ENCODE results near the gene UQCR11.

Gene UQCR11

DNA sequence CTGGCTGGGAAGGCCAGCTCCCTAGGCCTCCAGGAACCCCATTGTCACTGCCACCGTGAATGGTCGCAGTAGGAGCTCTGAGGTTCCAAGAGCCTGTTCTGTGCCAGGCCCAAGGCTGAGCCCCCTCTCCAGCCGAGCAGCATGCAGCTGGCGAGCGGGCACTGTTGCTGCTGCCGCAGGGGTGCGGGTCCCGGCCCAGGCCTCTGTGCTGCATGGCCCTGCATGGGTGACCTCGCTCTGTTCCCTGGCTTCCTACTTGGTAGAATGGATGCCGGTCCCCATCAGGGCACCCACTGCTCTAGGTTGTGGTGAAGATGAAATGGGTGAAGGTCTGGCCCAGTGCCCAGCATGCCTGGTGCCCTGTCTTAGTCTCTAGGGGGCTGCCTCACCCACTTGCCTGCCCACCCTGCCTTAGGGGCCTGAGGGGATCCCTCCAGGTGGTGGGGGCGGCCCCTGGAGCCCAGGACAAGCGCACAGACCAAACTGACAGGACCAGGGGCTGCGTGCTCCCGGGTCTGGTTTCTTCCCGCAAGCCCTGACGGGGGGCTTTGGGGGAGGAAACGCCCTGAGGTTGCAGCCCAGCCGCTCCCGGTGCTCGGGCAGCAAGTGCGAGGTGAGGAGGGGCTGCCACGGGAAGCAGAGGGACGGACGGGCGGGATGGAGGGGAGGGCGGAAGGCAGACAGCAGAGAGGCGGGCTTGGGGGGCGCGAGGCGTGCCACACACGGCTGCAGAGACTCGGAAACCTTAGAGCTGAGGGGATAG lies 8.7 kb upstream of the UQCR11 start:
- DNase-seq, result no peak

DNA sequence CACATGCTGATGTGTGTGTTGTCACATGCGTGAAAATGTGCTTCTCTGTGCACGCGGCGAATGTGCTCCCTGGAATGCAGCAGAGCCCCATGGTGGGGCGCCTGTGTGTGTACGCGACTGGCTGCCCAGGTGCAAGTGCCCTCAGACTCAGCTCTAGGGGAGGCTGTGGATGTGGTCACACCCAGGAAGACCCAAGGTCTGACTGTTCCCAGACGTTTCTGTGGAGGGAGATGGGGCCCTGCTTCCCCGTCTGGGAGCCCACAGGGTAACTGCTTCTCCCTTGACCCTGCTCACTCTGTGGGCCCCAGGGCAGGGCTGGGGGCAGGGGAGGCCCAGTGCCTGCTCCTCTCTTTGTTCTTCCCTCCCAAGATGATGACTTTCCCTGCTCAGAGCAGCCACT lies 7.9 kb upstream of the UQCR11 start:
- no peak for DNase-seq

DNA sequence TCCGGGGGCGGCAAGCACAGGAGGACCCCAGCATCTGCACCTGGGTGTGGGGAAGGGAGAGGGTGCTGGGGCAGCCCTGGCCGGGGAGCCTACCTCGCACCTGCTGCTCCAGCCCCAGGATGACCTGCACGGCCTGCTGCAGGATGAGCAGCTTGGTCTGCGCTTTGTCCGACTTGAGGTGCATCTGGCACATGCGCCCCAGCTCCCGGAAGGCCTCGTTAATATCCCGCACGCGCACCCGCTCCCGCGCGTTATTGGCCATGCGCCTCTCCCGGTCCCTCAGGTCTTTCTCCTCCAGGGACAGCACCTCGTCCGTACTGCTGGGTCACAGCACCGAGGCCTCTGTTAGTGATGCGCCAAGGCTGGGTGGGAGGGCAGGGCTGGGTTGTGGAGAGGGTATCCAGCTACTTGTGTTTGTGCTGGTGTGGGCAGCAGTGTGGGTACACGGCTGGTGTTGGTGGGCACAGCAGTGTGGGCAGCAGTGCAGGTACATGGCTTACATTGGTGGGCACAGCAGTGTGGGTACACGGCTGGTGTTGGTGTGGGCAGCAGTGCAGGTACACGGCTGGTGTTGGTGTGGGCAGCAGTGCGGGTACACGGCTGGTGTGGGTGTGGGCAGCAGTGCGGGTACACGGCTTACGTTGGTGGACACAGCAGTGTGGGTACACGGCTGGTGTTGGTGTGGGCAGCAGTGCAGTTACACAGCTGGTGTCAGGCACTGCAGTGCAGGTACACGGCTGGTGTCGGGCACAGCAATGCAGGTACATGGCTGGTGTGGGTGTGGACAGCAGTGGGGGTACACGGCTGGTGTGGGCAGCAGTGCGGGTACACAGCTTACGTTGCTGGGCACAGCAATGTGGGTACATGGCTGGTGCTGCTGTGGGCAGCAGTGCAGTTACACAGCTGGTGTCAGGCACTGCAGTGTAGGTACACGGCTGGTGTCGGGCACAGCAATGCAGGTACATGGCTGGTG lies 7.1 kb upstream of the UQCR11 start:
- DNase-seq, result no peak

DNA sequence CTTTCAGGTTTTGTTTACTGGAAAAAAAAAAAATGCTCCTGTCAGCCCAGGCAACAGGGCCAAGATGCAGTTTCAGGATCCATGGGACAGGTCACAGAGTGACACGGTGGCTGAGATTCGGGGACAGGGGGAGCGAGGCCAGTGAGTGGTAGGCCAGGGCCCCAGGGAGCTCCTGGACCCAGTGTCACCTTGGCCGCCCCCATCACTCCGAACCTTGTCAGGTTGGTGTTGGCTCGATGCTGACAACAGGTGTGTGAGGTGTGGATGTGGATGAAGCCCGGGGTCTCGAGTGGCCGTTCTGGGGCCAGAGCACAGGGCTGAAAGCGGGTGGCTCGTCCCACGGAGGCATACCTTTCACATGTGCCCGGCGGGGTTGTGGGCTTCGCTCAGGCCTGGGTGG lies 6.1 kb upstream of the UQCR11 start:
- no peak for DNase-seq

DNA sequence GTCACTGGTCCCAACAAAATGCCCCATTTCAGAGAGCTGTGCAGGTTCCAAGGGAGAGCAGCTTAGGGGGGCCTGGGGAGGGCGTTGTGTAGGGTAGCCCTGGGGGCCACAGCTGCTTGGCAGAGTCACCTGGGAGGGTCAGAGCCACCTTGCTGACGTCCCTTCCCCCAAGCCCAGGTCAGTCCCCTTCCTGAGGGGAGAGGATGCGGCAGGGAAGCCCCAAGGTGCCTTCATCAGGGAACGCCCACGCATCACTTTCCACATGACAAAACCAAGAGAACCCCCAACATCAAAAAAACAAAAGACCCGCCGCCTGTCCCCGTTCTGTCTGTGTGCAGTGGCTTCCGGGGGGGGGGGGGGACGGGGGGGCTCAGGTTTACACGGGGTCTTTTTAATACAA lies 5.3 kb upstream of the UQCR11 start:
- DNase-seq, result no peak

DNA sequence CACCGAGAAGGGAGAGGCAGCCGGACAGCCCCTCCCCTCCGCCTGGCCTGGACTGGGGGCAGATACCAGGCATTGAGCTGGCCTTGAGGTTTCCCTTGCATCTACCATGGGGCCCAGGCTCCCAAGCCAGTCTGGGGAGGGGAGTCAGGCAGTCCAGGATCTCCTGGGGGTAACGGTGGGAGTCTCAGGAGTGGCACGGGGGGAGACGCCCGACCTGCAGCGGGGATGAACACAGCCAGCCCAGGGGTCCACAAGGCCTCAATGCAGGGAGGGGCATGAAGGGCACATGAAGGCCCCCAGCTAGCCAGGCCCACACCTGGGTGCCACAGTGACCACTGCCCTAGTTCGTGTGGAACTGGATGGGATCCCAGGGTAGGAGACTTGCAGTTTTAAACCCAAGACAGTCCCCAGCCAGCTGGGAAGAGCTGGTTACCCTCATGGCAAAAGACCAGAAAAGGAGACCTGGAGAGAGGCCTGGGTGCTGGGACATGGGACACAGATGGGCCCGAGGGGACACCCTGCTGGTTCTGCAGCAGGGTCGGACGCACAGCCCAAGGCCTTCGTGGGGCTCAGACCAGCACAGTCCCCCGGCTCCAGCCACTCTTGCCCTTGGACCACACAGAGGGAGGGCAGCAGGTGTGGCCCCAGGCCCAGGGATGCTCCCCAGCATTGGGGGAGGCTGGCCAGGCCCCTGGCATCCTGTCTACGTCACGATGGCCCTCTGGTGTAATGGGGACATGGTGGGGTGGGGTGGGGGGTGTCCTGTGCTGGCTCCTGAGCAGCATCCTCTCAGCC lies 4.6 kb upstream of the UQCR11 start:
- no peak for DNase-seq

DNA sequence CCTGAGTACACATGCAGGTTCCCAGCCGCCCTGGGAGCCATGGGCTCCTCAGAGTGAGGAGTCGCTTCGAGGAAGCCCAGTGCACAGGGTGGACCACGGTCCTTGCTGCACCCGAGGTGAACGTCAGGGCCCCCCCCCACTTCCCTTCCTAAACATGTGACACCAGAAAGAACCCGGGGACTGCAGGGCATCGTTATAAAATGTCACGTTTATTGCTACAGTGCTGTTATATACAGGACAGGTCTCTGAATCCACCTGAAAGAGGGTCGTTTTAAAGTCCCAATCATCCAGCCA lies 3.8 kb upstream of the UQCR11 start:
- DNase-seq, result no peak

DNA sequence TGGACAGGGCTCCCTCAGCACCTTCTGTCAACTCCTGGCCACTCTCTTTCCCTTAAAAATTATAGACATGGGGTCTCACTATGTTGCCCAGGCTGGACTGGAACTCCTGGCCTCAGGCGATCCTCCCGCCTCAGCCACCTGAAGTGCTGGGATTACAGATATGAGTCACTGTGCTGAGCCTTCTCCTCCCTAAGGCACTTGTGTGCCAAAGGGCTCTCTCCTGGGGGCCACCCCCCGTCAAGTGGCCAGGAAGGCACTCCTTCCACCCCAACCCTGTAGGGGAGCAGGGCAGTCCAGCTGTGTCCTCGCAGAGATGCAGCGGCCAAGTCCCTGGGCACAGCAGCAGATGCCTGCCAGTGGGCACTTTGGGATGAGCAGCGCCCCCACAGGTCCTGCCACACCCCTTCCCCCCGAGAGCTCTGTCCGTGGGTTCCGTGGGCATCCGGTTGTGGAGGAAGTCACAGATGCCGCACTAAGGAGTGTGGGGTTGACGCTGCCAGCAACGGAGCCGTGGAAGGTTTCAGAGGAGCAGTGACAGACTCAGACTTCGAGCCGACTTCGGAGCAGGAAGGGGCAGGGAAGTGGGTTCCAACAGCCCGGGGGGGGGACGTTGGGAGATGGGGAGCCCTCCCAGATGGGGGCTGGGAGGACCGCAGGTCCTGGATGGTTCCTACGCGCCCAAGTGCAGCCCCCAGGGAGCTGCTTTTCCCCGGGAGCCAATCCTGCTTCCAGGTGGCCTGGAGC lies 3.3 kb upstream of the UQCR11 start:
- no peak for DNase-seq

DNA sequence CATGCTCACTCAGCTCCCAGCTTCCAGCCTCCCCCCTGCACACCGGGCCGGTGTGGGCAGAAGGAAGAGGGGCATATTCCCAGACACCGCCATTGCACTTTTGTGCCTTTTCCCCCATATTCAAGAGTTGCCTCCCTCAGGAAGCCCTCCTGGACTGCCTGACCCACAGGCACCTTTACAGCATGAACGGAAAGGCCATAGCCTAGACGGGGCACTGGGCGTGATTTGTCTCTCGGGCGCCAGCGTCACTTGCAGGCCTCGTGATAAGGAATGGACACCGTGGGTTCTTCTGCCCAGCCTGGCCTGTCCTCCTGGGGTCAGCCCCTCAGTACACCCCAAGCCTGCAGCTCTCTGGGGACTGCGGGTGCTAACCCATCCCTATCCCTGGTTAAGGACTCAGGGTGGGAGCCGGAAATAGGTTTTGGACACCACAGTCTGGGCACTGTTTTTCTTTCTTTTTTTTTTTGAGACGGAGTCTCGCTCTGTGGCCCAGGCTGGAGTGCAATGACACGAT lies 933 bp upstream of the UQCR11 start:
- no peak for DNase-seq

DNA sequence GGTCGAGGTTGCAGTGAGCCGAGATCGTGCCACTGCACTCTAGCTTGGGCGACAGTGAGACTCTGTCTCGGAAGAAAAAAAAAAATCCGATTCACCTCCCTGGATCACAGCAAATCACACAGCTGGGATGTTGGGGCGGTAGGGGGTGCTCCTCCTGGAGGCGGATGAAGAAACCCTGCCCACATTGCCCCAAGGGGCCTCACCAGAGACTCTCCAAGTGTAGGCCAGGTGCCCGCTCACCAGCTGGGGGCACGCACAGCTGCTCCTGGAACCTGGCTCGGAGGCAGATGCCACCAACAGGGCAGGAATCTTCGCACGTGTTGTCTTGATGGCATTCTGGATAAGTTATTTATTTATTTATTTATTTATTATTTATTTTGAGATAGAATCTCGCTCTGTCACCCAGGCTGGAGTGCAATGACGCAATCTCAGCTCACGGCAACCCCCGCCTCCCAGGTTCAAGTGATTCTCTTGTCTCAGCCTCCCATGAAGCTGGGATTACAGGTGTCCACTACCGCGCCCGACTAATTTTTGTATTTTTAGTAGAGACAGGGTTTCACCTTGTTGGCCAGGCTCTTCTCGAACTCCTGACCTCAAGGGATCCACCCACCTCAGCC lies 3.1 kb downstream of the UQCR11 start:
- DNase-seq, result no peak

DNA sequence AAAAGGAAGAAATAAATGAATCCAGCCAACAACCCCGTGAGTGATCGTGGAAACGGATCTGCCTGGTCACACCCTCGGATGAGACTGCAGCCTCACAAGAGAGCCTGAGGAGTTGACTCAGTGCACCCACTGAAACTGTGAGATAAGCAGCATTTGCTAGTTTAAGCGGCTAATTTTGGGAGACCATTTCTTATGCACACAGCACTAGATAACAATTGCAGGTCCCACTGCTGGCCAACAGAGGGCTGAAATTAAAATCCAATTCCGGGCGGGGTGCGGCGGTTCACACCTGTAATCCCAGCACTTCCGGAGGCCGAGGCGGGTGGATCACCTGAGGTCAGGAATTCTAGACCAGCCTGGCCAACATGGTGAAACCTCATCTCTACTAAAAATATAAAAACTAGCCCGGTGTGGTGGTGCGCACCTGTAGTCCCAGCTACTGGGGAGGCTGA lies 3.6 kb downstream of the UQCR11 start:
- no peak for DNase-seq

DNA sequence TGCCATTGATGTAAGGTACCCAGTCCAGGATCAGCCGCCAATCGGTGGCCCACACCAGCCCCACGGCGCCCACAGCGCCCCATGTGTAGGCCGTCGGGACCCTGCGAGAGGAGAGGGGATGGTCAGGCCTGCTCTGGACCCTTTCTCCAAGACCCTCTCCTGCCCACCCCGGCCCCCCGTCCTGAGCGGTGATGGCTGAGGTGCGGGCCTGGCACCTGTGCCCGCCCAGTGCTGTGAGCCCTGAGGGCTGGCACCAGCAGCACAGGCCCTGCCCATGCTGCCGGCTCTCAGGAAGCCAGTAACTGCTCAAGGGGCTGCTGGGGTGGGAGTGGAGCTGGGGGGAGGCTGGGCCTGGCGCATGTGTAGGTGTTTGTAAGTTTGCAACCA lies 5.8 kb downstream of the UQCR11 start:
- DNase-seq, result no peak

DNA sequence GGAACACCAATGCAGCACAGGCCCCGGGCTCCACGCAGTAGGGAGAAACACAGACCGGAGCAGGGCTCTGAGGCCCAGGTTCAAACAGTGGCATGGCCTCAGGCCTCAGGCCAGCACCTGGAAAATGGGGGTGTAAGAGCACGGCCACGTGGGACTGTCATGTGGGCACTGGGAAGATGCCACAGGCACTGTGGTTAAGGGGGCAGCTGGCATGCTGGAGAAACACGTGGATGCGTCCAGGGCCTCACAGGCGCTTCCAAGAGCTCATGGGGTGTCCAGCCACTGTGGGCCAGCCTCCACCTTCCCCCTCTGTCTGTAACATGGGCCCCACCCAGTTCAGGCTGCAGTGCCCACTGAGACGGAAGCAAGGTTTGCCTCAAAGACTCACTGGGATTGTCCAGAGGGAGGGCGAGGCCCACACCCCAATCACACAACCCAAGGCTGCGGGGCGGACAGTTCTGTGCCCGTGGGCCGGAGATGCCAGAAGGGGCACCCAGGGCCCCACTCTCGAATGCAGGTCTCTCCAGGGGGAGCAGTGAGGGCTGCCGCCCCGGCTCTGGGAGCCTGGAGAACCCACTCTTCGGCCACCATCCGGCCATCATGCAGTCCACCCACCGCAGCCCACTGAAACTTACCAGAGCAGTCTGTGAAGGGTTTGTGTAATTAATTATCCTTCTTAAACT lies 6.3 kb downstream of the UQCR11 start:
- no peak for DNase-seq

DNA sequence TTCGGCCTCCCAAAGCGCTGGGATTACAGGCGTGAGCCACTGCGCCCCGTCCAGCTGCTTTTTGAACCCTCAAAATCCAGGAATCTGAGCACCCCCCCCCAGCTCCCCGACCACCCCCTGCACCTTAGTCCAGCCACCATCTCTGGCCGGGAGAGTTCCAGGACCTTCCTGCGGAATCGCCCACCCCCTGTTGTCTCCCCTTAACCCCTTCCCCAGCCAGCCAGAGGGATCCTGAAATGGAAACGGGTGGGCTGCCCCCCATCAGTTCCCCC lies 11.8 kb downstream of the UQCR11 start:
- DNase-seq, result no peak

DNA sequence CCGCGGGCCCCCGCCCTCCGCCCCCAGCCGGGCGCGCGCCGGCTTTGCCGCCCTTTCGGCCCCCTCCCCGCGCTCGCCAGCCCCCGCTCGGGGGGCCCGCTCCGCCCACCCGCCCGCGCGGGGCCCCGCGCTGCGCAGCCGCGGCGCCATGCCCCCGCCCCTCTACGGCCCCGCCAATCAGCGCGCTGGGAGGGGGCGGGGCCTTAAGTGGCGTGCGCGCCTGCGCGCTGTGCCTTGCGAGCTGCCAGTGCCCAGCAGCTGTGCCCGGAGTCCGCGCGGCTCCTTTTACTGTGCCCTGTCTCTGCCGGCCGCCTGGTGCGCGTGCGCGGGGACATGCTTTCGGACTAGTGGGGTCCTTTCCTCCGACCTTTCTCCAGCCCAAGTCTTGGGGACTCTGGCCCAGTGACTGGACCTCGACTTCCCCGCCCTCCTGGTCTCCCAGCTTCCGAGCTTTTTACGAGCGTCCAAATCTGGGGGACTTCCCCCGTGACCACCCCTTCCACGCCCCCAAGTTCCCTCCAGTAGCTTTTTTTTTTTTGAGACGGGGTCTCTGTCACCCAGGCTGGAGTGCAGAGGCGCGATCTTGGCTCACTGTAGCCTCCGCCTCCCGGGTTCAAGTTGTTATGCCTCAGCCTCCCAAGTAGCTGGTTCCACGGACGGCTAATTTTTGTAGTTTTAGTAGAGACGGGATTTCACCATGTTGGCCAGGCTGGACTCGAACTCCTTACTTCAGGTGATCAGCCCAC lies 12.3 kb downstream of the UQCR11 start, which contains the start of gene MBD3:
Gene MBD3, minus strand, starts transcription at position 111 of the 746 bp plus-strand sequence. CDS start 234 bp downstream, outside the sequence.
- DNase-seq, result peak; percentile 78

DNA sequence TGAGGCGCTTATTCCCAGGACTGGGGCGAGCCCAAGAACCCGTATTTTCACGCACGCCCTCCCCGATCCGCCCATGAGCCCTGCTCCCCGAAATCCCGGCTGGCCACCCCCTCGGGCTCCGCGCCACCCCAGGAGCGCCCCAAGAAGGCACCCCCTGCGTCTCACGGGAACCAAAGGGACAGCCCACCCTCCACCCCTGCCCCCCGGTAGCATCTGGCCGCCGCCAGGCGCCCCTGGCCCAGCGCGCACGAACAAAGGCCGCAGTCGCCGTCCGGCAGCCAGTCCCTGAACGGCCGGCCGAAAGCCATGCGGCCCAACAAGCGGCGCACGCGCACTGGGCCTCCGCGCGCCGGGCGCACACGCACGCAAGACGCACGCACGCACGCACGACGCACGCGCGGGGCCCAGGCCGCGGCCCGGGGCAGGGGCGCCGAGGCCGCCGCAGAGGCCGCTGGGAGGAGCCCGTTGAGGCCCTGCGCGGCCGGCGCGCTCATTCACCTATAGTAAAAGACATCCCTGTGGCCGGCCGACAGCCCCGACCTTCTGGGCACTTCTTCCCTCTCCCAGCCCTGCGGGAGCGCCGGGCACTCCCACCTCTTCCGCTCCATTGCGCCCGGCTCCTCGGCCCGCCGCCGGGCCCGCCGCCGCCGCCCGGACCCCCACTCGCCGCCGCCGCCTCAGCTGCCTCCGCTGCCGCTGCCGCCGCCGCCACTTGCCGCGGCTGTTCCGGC lies 13.1 kb downstream of the UQCR11 start:
- peak; percentile 61 for DNase-seq

DNA sequence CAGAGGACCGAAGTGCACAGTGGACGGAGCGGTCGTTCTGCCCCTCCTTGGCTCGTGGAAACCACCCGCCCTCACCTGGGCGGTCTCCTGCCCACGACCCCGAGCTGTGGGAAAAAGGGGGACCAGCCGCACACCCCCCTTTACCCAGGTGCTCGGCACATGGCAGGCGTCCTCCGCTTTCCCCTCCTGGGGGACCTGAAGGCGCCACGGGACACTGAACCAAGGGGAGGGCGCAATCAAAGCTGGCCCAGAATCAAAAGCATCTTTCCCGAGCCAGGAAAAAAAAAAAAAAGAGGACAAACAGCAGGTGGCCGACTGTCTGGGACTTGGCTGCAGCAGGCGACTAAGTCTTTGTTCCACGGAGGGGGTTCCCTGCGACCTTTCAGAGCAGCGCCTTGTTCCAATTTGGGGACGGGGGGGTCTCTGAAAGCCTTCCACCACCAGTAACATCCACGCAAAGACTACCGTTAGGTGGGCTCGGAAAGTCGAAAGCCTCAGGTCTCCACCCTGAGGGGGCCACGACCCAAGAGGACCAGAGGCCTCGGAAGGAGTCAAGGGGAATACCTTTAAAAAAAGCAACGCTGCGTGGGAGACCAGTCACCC lies 13.7 kb downstream of the UQCR11 start:
- peak; percentile 22 for DNase-seq

DNA sequence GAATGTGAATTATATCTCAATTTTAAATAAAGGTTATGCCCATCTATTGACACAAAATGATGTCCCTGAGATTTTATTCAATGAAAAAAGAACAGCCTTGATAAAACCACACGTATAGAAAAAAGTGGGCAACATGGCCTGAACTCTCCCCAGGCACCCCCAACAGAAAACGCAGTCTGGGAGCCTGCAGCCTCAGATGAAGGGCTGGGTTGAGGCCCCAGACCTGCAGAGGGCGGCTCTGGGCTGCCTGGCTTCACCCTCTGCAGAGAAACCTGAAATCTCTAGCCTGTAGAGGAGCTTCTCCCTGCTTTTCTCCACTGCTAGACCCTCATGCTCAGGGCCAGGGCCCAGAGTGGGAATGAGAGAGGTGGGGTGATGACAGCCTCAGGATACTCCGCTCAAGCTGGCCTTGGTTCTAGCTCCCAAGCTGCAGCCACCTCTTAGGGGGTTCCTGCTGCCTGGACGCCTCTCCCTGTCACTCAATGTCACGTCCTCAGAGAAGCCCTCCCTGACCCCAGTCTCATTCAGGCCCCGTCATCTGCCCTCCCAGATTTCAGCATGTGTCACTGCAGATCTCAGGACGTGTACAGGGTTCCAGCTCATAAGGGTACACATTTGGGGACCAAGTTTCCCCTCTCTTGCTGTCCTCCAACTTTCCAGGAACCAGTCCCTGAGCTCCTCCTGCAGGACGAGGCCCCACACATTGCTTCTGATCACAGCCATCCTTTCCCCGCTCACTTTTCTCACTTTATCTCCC lies 14.4 kb downstream of the UQCR11 start:
- DNase-seq, result no peak

DNA sequence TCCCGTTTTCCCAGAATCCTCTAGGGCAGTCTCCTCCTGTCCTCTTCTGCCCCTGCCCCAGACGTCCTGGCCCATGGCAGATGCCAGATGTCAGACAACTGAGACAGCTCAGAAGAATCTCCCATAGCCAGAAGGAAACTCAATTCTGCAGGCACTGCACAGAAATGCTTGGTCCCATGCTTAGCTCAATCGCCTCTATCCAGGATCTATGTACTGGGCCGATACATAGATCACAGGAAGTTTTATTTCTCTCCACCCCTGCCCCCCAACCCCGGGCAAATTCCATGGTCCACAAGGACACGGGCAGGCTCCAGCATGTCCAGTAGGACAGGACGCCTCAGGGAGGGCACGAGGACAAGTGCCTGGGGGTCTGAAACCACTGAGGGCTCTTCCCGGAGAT lies 17.4 kb downstream of the UQCR11 start:
- no peak for DNase-seq
